ENCODE measurements around the gene ALPL.

- TF ChIP-seq CTCF (optimal IDR thresholded peaks at IDR 0.05 in 1 of 3, IDR thresholded peaks at IDR 0.05 in 1 of 3, conservative IDR thresholded peaks at IDR 0.05 in 1 of 3; ENCODE audit: extremely low read depth in 1 of 3, insufficient read depth in 2 of 3, low read length in 3 of 3), result no peak
- TF ChIP-seq EZH2 (IDR thresholded peaks at IDR 0.05; ENCODE audit: low read length), result no peak
Measured at GRCh38 chr1:21534146-21534545, 24.9 kb downstream of the ALPL start.
